Ecto neural progenitor cell (in vitro differentiated cells): Measurements from ENCODE around the gene SLC11A2.
A peak's percentile ranks its signal among the peaks of the same experiment; 100 is the strongest.

Source experiments
- DNase-seq: peaks from one replicate; pipeline ENCODE4 v3.0.0-alpha.2; 2018; ENCODE audit warnings: low spot score

SLC11A2 gene

DNA sequence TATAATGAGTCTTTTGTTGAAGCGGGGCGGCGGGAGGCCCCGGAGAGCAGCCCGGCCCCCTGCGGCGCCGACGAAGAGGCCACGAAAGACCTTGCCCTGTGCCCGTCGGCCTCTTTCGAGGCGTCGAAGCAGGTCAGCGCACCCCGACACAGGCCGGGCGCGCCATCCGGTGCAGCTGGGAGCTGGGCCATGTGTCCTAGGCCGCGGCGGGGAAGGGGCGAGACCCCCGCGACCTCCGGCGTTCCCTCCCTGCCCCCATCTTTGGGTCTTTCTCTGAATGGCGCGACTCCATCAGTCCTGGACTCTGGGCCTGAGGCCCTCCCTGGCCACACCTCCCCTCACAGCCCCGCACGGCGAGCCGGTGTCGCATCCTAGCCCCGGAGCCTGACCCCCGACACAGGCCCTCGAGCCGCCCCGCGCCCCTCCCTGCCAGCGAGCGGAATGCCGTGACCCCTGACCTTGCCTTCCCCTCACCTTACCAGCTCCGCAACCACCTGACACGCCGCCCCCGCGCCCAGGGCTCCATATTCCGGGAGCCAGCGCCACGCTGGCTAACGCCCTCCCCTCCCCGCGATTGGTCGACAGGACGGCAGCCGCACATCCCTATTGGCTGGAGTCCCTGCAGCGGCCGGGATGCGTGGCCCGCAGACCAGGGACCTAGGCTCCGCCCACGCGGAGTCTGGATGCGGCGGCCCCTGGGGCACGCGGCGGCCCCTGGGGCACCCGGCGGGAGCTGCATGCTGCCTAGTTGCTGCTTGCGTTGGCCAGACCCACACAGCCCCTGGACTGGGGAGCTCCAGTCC lies at the start of gene SLC11A2:
Gene SLC11A2 (minus strand): TSS at position 549 of the 803 bp plus-strand sequence. CDS start 15,656 bp downstream, outside the sequence.
- peak; percentile 99 for DNase-seq

DNA sequence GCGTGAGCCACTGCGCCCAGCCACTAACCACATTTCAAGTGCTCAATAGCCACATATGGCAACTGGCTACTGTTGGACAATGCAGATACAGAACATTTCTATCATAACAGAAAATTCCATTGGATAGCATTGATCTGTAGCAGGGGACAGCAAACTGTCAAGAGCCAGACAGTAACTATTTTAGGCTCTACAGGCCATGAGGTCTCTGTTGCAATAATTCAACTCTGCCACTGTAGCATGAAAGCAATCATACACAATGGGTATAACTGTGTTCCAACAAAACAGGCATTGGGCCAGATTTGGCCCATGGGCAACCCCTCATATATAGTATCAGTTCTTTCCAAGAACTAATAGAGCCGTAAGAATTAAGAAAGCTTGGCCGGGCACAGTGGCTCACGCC lies 49.2 kb upstream of the SLC11A2 start:
- no peak for DNase-seq

DNA sequence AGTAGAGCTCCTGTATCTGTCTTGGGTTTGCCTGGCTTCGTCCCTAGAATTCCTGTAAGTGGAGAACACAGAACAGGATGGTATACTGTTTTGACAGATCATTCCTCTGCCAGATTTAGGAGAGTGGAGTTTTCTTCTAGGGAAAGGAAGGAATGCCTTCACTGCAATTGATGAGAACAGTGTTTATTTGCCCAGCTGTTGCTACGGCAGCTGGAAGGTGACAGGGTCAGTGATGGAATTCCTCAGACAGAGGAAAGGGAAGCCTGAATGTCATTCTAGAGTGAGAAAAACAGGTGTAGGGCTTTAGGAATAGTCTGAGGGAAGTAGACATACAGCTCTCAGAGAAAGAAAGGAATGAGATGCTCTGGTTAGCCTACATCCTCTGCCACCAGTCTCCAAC lies 45.5 kb upstream of the SLC11A2 start:
- DNase-seq = no peak

DNA sequence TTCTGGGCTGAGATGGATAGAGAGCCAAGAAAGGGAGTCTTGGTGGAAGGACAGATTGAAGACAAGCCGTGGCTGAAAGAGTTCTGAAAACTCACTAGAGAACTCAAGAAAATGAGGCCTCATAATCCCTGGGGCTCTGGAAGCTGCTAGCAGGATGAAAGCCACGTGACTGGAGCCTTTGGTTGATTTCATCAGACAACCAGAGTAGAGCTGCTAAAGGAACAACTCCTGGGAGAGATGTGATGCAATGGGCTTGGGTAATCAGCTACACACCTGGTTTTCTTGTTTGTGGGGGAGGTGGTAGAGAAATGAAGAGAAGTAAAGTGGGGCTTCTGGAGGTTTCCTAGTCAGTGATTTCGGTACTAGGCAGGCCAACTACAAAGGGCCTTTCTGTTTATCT lies 43.8 kb upstream of the SLC11A2 start:
- no peak for DNase-seq

DNA sequence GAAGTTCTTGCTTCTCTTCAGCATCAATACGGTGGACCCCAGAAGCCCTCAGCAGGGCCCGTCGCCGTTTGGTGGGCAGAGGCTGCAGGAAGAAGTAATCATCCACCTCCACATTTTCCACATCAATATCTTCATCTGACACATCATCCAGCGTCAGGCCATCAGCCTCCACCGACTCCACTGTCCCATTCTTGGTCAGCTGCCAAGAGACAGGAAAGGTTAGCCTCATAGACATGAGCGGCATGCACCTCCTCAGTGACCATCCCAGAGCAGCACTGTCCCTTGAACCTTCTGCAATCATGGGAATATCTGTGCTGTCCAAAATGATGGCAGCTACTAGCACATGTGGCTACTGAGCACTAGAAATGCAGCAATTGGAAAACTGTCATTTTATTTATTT lies 41.6 kb upstream of the SLC11A2 start:
- no peak for DNase-seq

DNA sequence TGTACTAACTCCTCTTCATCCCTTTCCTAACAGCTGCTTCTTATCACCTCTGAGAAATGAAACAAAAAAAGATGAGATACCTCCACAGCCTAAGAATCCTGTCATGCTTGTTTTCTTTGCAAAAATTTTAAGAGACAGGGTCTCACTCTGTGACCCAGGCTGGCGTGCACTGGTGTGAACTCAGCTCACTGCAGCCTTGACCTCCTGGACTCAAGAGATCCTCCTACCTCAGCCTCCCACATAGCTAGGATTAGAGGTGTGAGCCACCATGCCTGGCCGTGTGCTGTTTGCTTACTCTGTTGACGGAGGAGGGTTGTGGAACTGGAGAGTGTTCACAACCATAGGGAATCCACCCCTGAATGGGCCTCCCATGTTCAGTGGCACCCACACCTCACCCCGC lies 41.0 kb upstream of the SLC11A2 start:
- DNase-seq = no peak

DNA sequence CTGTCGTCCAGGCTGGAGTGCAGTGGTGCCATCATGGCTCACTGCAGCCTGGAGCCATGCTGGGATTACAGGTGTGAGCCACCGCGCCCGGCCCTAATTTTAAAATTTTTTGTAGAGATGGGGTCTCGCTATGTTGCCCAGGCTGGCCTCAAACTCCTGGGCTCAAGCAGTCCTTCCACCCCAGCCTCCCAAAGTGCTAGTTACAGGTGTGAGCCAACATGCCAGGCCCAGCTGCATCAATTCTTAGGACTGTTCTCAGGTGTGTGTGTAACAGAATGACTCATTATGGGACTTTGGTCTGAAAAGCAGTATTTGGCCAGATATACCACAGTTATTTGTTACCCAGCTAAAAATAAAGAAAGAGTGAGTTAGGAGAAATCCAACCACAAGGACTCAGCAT lies 39.3 kb upstream of the SLC11A2 start:
- no peak for DNase-seq

DNA sequence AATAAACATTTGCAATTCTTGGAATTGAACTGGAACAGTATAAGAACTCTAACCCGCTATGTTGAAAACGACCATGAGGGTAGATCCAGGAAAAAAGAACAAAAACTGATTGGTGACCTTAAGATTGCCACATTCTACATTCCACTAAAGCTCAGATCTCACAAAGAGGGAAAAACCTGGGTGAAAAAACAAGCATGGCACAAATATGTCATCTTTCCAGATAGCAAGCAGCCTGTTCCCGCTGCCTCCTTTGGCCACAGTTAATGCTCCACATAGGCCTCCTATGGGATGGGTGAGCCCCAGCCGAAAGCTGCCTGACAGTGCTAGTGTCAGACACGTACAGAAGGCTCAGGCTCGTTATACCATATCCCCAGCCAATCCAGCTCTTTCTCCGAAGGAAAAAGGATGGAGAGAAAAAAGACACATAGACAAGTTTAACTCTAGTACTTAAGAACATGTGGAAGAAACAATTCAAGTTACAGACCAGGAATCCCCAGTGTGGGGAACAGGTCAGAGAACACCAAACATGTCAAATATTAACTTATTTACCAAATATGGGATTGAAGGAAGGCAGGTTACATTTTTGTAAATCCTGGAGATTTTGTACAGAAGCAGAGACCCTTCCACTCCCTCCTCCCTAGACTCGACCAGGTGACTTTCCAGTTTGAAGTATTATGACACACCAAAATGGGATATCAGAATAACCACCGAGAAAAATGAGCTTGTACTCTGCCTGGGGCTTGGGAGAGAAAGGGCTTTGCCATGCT lies 36.6 kb upstream of the SLC11A2 start:
- no peak for DNase-seq

DNA sequence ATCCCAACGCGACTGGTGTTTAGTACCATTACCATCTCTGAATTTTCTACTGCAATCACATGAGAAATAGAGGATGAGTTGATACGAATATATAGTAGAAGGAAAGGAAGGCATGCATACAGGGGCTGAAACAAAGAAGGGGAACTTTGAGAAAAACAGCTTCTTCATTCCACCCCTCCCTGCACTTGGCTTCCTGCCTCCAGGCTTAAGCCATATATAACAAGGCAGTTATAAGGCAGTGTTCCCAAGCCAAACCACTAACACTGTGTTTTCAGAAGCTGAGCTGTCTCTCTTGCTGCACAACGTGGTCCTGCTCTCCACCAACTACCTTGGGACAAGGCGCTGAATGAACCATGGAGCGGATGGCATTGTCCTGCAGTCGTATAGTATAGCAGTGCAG lies 32.9 kb upstream of the SLC11A2 start:
- no peak for DNase-seq

DNA sequence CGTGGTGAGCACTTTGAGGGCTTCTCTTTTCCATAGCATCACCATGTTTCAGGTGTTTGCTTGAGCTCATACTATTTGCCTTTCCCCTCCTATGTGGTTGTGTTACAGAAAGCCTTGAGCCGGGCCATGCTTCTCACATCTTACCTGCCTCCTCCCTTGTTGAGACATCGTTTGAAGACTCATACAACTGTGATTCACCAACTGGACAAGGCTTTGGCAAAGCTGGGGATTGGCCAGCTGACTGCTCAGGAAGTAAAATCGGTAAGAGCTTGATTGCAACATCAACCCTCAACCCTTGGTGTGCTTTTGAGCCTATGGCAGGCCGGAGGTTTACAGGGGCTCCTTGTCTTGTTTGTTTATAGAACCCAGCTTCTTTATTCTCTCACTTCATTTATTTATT lies 30.1 kb upstream of the SLC11A2 start:
- no peak for DNase-seq

DNA sequence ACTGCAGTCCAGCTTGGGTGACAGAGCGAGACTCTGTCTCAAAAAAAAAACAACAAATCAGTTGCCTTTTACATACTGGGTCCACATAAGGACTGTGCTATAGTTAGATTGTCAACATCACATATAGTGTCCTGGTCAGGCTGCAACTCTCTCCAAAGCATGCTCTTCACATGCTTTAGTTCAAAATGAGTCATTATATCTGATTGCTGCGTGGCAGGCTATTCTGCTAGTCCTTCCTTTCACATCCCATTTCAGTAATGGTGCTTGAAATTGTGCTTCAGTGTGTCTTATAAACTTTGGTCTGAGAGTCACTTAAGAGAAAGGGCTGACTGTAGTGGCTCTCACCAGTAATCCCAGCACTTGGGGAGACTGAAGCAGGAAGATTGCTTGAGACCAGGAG lies 28.9 kb upstream of the SLC11A2 start:
- DNase-seq = no peak

DNA sequence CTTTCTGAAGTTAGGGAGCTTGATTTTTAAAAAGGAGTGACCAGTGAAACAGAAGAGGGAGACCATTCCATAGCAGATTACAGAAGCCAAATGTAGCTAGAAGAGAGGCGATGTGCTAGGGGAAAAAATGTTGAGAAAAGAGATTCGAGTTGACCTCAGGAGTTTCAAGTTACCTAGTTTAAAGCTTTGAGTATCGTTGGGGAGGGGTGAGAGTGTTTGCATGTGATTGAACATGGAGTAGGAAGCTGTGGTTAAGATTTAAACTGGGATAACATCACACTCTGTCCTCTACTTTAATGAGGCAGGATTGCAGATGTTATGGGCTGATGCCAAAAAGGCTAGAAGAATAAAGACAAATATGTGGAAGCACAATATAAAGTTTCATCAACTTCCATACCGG lies 25.6 kb upstream of the SLC11A2 start:
- no peak for DNase-seq

DNA sequence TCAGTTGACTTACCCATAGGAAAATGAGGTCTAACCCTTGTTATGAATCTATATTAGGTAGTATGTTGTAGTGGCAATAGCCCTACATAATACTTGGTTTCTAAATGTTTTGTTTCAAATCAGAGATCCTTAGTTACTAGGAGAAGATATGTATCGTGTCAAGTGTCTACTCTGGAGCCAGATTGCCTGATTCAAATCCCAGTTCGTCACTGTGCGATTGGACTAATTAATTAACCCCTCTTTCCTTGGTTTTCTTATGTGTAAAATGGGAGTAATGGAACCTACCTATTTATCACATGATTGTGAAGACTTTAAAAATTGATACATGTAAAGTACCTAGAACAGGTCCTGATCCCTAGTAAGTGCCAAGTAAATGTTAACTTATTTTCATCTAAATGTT lies 23.3 kb upstream of the SLC11A2 start:
- no peak for DNase-seq

DNA sequence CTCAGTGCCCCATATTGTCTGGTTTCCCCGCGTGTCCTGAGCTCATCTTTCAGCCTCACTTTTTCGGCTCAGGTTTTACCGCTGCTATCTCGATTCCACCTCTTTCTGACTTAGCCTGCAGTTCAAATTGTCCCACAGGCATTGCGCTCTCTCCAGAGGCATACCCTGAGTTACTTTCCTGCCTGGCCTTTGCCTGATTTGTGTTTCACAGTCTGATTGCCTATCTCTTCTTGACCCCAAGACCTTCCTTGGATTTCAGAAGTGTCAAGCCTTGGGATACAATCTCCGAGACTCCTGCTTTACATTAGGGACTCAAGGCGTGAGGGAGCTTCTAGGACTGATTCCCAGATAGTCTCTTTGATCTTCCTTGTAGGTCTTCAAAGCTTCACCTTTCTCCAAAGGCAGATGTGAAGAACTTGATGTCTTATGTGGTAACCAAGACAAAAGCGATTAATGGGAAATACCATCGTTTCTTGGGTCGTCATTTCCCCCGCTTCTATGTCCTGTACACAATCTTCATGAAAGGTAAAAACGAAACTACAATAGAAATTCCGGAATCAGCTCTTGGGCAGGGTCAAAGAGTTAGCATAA lies 22.6 kb upstream of the SLC11A2 start:
- no peak for DNase-seq

DNA sequence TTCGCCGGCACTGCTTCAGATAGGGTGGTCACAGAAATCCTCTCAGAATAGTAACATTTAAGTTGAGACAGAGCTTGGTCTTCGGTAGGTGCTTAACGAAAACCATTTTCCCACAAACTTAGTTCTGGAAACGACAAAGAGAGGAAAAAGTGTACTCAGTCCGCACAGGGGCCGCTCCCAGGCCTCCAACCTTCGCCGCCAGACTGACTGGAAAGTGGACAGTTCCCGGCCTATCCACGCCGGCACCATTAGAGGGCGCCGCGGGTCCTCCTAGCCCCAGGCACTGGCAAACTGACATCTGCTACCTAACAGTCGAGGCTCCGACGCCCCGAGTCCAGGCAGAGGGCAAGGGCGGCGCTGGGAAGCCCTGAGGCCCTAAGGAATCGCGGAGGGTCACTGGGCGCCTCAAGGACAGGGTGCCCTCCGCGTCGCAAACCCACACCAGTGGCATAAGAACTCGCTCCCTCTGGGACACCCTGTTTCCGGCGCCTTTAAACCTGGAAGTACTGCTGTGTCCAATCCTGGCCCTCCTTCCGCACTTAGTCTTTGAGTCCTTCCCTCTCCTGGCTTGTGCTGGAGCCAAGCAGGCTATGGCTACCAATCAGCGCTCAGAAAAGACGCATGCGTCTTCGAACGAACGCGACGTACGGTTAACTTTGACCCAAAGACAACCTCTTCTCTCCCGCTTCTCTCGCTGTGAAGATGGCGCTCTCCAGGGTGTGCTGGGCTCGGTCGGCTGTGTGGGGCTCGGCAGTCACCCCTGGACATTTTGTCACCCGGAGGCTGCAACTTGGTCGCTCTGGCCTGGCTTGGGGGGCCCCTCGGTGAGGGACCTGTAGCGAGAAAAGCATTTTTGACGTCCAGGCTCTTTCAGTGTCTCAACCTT lies 21.7 kb upstream of the SLC11A2 start, which contains the start of gene LETMD1:
Gene LETMD1 (plus strand): TSS at position 673 of the 886 bp plus-strand sequence. CDS start 30 bp downstream, at position 703.
- DNase-seq = peak; percentile 98

DNA sequence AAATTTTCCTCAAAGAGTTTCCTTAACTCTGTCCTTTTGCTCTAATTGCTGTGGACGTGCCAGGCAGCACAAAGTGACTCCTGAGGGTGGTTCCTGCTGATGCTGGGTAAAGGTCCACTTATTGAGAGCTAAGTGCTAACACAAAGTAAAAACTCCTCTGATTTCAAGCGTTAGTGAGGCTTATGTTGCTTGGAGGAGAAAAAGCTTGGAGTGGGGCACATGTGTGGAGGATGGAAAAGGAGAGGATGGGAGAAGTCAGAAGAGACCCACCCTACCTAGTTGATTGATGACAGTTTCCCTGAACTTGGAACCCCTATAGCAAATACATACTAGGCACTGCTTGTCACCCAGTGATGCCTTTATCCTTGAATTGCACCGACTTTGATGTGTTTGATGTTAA lies 10.1 kb upstream of the SLC11A2 start:
- DNase-seq = no peak

DNA sequence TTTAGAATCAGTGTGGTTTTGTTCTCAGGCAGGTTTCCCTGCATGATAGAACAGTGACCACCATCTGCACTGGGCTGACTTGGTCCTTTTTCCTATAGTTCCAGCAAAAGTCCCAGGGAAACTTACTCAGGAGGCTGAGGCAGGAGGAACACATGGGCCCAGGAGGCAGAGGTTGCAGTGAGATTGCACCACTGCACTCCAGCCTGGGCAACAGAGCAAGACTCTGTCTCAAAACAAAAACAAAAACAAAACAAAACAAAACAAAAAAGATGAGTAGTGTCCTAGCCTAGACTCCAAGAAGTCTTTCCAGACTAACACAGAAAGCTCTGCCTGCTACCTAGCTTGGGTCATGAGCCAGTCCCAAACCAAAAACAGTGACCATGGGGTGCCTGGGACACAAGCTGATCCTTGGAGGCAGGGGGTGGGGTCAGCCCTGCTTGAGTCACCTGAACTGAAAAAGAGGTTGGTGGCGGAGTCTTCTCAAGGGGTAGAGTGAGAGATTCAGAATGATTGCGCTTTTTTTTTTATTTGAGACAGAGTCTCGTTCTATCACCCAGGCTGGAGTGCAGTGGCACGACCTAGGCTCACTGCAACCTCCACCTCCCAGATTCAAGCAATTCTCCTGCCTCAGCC lies 7.4 kb upstream of the SLC11A2 start:
- no peak for DNase-seq

DNA sequence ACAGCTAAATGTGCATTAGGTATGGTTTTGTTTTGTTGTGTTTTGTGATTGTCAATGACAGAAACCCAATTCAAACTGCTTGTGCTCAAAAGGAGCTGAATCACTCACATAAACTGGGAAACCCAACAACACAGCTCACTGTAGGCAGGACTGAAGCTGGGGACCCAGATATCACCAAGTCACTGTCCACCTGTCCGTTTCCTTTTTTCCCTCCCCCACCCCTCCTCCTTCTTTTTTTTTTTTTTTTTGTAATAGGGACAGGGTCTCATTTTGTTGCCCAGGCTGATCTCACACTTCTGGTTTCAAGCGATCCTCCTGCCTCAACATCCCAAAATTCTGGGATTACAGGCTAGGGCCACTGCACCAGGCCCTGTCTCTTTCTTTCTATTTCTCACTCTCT lies 6.9 kb upstream of the SLC11A2 start:
- no peak for DNase-seq

DNA sequence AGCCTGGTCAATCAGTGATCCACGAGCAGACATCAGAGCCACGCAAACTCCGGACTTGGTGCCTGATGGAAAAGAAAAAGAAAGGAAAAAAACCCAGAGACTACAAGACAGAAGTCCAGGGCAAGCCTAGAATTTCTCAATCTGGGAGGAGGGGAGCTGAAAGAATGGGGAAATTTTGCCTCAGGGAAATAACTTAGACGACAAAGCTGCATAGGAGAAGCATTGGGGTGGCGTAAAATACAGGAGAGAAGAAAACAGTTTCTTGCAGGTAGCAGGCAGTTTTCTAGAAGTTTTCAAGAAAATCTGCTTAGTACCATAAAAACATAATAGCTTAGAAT lies 2.6 kb upstream of the SLC11A2 start:
- DNase-seq = no peak

DNA sequence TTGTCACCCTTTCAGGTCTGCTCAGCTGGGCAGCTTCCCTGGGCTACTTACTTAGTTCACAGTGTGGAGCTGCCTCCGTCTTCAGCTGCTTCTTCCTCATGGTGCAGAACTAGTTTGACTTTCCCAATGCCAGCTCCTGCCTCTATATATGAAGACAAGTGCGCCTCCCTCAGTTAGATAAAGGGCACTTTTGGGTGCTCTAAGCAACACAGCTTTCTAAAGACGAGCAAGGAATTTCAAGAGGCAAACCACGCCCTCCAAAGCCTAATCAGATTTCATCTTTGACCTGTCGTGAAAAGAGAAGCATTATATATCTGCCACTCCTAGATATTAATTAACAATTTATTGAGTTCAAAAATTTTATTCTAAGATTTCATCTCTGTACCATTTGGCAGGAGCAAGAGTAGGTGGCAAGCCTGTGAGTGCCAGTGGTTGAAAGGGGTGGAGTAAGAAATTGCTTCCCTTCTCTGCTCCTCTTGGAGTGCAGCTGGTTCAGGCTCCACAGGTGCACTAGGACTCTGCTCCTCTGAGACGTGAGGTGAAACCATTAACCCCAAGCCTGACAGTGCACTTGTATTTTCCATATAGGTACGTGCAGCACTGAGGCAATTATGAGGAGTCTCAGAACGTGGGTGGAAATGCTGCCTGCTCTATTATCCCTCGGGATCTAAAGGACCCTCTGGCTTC lies 2.1 kb upstream of the SLC11A2 start:
- peak; percentile 58 for DNase-seq

DNA sequence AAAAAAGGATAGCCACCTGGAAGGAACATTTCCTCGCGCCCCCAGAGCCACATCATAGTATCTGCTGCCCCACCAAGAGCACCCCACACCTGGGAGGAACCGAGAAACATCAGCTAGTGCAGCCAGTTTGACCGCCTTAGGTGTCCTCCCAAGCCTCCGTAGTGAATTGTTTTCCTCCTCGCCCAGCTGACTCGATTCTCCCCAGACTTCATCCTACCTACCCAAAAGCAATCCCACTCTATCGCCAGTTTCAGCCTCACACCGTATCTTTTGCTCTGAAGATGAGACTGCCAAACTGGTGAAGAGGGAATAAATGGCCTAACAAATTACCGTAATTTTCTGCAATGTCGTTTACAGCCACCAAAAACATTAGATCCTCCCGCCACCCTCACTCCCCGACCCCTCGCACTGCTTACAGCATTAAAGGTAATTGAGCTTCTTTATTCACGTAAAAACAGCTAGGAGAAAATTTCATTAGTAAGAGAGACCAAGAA lies 1.2 kb upstream of the SLC11A2 start:
- DNase-seq = no peak
